K562 (cell line): ENCODE measurements around the gene ABT1. TPM values are rescaled to one million over a fixed set of nuclear protein-coding genes. Genes with fewer than 3 reads are reported as not detected.

Experiments
- ATAC-seq: fragments of 200-7000 bp; cut with Tn5 transposase; 3 replicates; pipeline ENCODE4 v1.9.1; 2020; ENCODE audit warnings: moderate library complexity
- BruUV-seq: library from RNA; stranded (reverse); fragments of 400-500 nt; replicated peaks from 2 replicates; lab custom pipeline; 2021; lab: Mats Ljungman, UMichigan
- CTCF ChIA-PET: fragments of 300-600 bp; formaldehyde crosslinking; extraction: SDS; loops from one replicate; lab custom pipeline; 2021; ENCODE audit warnings: low intra/inter-chr PET ratio; lab: Yijun Ruan, JAX
- POLR2A ChIA-PET: fragments of 300-600, 350-650 bp; sonication (Branson Sonifier 250); formaldehyde crosslinking; extraction: SDS; loops from one replicate; lab custom pipeline; 2021; ENCODE audit warnings: antibody characterized with exemption, inconsistent platforms; lab: Yijun Ruan, JAX
- DNase-seq, 4 experiments: peaks; one replicate each; pipeline versions ENCODE4 v3.0.0 to v3.0.0-alpha.2; 2011 to 2018; ENCODE audit warnings: low spot score in 3 of 4, mixed read lengths in 3 of 4; ENCODE audit errors: extremely low read depth in 1 of 4
- FAIRE-seq: peaks from 2 replicates; lab custom pipeline; 2011; peaks lifted over from hg19 to GRCh38; lab: Jason Lieb, UNC
- H2AFZ ChIP-seq: 2 replicates; pipeline ENCODE4 v1.6.0; 2011; ENCODE audit warnings: low read depth, low read length, control low read depth, inconsistent platforms
- H3K27ac ChIP-seq: fragments of 200-600 bp; 3 replicates; pipeline ENCODE4 v1.8.0; 2011; ENCODE audit warnings: low read depth, mild to moderate bottlenecking, control low read depth, inconsistent platforms, low read length, moderate library complexity, mixed read lengths; ENCODE audit errors: extremely low read depth
- H3K27me3 ChIP-seq, 2 experiments: fragments of 300-600 bp in 1 of 2; 2 replicates in 1 of 2; 3 replicates in 1 of 2; pipeline versions ENCODE4 v1.6.0 to v1.8.0; 2011; ENCODE audit warnings: inconsistent platforms in 2 of 2, low read length in 2 of 2, mild to moderate bottlenecking in 1 of 2, mixed read lengths in 1 of 2, moderate library complexity in 1 of 2; ENCODE audit not compliant: control insufficient read depth in 2 of 2, insufficient read depth in 2 of 2
- H3K36me3 ChIP-seq: fragments of 300-600 bp; 3 replicates; pipeline ENCODE4 v1.8.0; 2011; ENCODE audit warnings: mild to moderate bottlenecking, low read length, inconsistent platforms; ENCODE audit not compliant: control insufficient read depth, insufficient read depth
- H3K4me1 ChIP-seq, 2 experiments: fragments of 200-600 bp in 1 of 2; replicated peaks in 1 of 2; 2 replicates in 1 of 2; 3 replicates in 1 of 2; pipeline versions ENCODE4 v1.5.1 to v1.8.0; 2011; ENCODE audit warnings: inconsistent platforms in 2 of 2, low read length in 2 of 2, mild to moderate bottlenecking in 1 of 2, mixed read lengths in 1 of 2, moderate library complexity in 1 of 2; ENCODE audit not compliant: control insufficient read depth in 2 of 2, insufficient read depth in 2 of 2
- H3K4me2 ChIP-seq: 2 replicates; pipeline ENCODE4 v1.6.1; 2011; ENCODE audit warnings: low read length, control low read depth, inconsistent platforms, mixed read lengths; ENCODE audit not compliant: insufficient read depth
- H3K4me3 ChIP-seq: fragments of 200-600 bp; sonication (generic), shearing (Covaris generic); 2 replicates; pipeline ENCODE4 v1.5.1; 2016; ENCODE audit warnings: control low read depth, inconsistent platforms
- H3K79me2 ChIP-seq: fragments of 200-600 bp; 3 replicates; pipeline ENCODE4 v1.8.0; 2011; ENCODE audit warnings: low read length, inconsistent platforms; ENCODE audit not compliant: control insufficient read depth, insufficient read depth
- H3K9ac ChIP-seq, 2 experiments: 2 replicates each; pipeline versions ENCODE4 v1.6.0 to v1.6.1; 2011; ENCODE audit warnings: low read depth in 2 of 2, low read length in 2 of 2, control low read depth in 1 of 2, inconsistent platforms in 1 of 2, mild to moderate bottlenecking in 1 of 2, mixed read lengths in 1 of 2; ENCODE audit not compliant: insufficient read depth in 1 of 2
- H3K9me1 ChIP-seq: one replicate; pipeline ENCODE4 v1.6.0; 2011; ENCODE audit warnings: inconsistent platforms, mild to moderate bottlenecking, low read length, moderate library complexity; ENCODE audit not compliant: control insufficient read depth, insufficient read depth
- H3K9me3 ChIP-seq: replicated peaks from 2 replicates; pipeline ENCODE4 v1.5.1; 2011; ENCODE audit warnings: low read depth, low read length, inconsistent platforms; ENCODE audit not compliant: control insufficient read depth, insufficient read depth
- H4K20me1 ChIP-seq: replicated peaks from 2 replicates; pipeline ENCODE4 v1.6.1; 2011; ENCODE audit warnings: low read length, inconsistent platforms, mixed read lengths; ENCODE audit not compliant: control insufficient read depth, insufficient read depth
- ADNP ChIP-seq: fragments of 200-800 bp; sonication (Bioruptor generic); IDR thresholded peaks from 2 replicates; pipeline ENCODE4 v1.6.1; 2016; ENCODE audit warnings: missing genetic modification characterization, missing compliant biosample characterization
- FOXP1 ChIP-seq: sonication (generic); formaldehyde crosslinking; IDR thresholded peaks from 2 replicates; pipeline ENCODE4 v1.8.0; 2022; ENCODE audit warnings: mild to moderate bottlenecking, missing genetic modification reagents
- JUN ChIP-seq, 2 experiments: sonication (generic) in 1 of 2; formaldehyde crosslinking in 1 of 2; IDR thresholded peaks; 2 replicates each; pipeline versions ENCODE4 v1.6.1 to v1.8.0; 2012 to 2022; ENCODE audit warnings: borderline replicate concordance in 2 of 2, mild to moderate bottlenecking in 2 of 2, improper control_type of control experiment in 1 of 2, low read depth in 1 of 2, low read length in 1 of 2, missing genetic modification reagents in 1 of 2
- MAZ ChIP-seq, 2 experiments: fragments of 450-650 bp in 1 of 2; sonication (generic) in 1 of 2; formaldehyde crosslinking; IDR thresholded peaks in 1 of 2; conservative IDR thresholded peaks in 1 of 2; 2 replicates each; pipeline versions ENCODE4 v1.4.0 to v1.5.0; 2020; ENCODE audit warnings: mild to moderate bottlenecking in 1 of 2, missing genetic modification reagents in 1 of 2
- NCOR1 ChIP-seq: fragments of 450-650 bp; IDR thresholded peaks from 2 replicates; pipeline ENCODE4 v1.6.1; 2016; ENCODE audit warnings: mild to moderate bottlenecking, moderate library complexity
- RBM39 ChIP-seq: fragments of 200-400 bp; formaldehyde crosslinking; optimal IDR thresholded peaks from 2 replicates; pipeline ENCODE3; 2018; ENCODE audit warnings: low read depth, low read length
- RNF2 ChIP-seq: sonication (generic); IDR thresholded peaks from 2 replicates; pipeline ENCODE4 v1.6.1; 2016
- SMARCA5 ChIP-seq: fragments of 450-650 bp; IDR thresholded peaks from 2 replicates; pipeline ENCODE4 v1.6.1; 2016
- ZNF24 ChIP-seq: fragments of 450-650 bp; IDR thresholded peaks from 2 replicates; pipeline ENCODE4 v1.6.1; 2016
- ZNF282 ChIP-seq: sonication (generic); formaldehyde crosslinking; IDR thresholded peaks from 2 replicates; pipeline ENCODE4 v1.8.1; 2023; ENCODE audit warnings: missing genetic modification reagents
- WGBS: fragments of 100-300 bp; shearing (Covaris generic); methylation state at CpG from one replicate; pipeline ENCODE4 v1.1.6; 2016; ENCODE audit warnings: low coverage, mixed read lengths; ENCODE audit not compliant: insufficient coverage; ENCODE audit errors: missing lambda C conversion rate; 5-methylcytosine and 5-hydroxymethylcytosine counted together
- in situ Hi-C: fragments of 300-500 bp; cut with MboI; formaldehyde crosslinking; loops from 4 replicates; pipeline ENCODE4 v1.15.0; 2018; ENCODE audit warnings: inconsistent platforms, mixed read lengths
- intact Hi-C: fragments of 100-400 bp; cut with micrococcal nuclease; formaldehyde crosslinking; loops from 2 replicates; pipeline ENCODE4 v1.14.2; 2022
- polyA plus RNA-seq, 8 experiments: library from polyadenylated mRNA; depleted of rRNA in 4 of 8; stranded (reverse) in 5 of 8; unstranded in 3 of 8; fragments of >200 nt; fragmentation: Nextera tagmentation in 2 of 8; fragmentation: Illumina TruSeq in 1 of 8; extraction: Ambion mirVana in 2 of 8; extraction: Trizol in 1 of 8; gene quantifications; 2 replicates each; pipeline versions ENCODE4 v1.2.1 to v1.2.3, GENCODE V29; 2011 to 2014; ENCODE audit warnings: inconsistent platforms in 1 of 8, missing spikeins in 1 of 8
- total RNA-seq, 7 experiments: library from RNA; depleted of rRNA in 6 of 7; stranded (reverse); fragments of >200 nt in 6 of 7; fragmentation: Illumina TruSeq in 2 of 7; extraction: Trizol in 2 of 7; gene quantifications; 2 replicates each; pipeline versions ENCODE4 v1.2.1 to v1.2.3, GENCODE V29; 2011 to 2021; ENCODE audit warnings: low replicate concordance in 1 of 7
- TF ChIP-seq, protein P1 (sequence below): fragments of 250-450 bp; sonication (Bioruptor Pico); IDR thresholded peaks from 2 replicates; pipeline ENCODE4 v1.4.0; 2020
- TF ChIP-seq, protein P2 (sequence below): fragments of 450-650 bp; IDR thresholded peaks from 2 replicates; pipeline ENCODE4 v1.6.1; 2016; ENCODE audit warnings: missing biosample characterization, missing genetic modification characterization
- TF ChIP-seq, protein P3 (sequence below): sonication (generic); IDR thresholded peaks from 2 replicates; pipeline ENCODE4 v1.6.1; 2016
- TF ChIP-seq, protein P4 (sequence below): sonication (generic); formaldehyde crosslinking; IDR thresholded peaks from 2 replicates; pipeline ENCODE4 v1.5.0; 2020; ENCODE audit warnings: missing genetic modification reagents

ABT1 gene
- total and polyA plus RNA-seq, 9 of the 15 experiments (the other 6 are each of a cell fraction or from before 2014, with no cell fraction given), result 8.8 to 52.7 (median 40.7) TPM

DNA sequence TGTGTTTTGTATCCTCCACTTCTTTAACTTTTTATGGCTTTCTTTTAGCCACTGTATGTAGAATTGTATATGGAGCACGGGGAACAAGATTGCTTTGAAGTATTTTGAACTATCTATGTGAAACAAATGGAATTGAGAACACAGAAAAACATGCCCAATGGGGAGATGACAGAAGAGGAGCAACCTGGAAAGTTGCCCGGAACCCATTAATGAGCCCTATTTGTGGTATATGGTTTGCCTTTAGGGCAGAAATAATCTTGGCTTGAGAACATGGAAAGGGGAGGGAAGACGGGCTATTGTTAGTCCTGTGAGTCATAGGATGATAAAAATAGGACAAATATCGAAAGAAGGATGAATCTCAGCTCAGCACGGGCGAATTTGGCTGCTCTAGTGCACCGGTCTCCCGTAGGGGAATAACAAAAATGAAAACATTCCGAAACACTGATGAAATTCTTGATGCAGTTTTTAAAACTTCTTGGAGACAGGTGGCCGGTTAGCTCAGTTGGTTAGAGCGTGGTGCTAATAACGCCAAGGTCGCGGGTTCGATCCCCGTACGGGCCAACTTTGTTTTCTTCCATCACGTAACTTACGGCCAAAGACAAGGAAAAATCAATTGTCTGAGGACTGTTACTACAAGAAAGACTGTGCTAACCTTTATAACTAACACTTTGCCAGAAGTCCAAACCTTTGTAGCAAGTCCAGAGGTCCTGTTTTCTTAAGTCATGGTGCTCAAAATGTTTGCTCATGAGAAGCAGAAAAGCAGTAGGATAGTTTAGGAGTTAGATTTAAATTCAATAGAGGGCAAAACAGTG, 42.9 kb upstream of the ABT1 start:
- Histone ChIP-seq H2AFZ (peak overlapping the region; percentile 75), H3K27me3 (no peaks in the 10 kb centered on the region), H3K9me3 (no peaks in the 10 kb centered on the region), H3K4me1 (peaks cover 5 to 20% of the 10 kb centered on the region in 2 experiments; a peak in 4 of 5 replicates), H3K27ac (peak overlapping the region; percentile 74), H3K4me3 (peak overlapping the region; percentile 51), H3K9me1 (no peaks in the 10 kb centered on the region), H3K79me2 (no peaks in the 10 kb centered on the region), H3K9ac (peak overlapping the region; percentile 56 to 84; a peak in 3 of 4 replicates), H4K20me1 (no peaks in the 10 kb centered on the region; the same call in 1 of the 2 replicates), H3K36me3 (no peaks in the 10 kb centered on the region), H3K4me2 (peak overlapping the region; percentile 87)
- FAIRE-seq, result peak; percentile 82
- in situ Hi-C loops, result loop anchor here (25.0 kb wide), 1 partner anchor 367 kb away; a partner anchor contains a TSS
- BruUV-seq, result TSS peak; percentile 81
- peak; percentile 66 for ATAC-seq
- CTCF ChIA-PET, result no interaction called here
- 0% methylated on average over 19 of the region's 19 CpGs for WGBS
- POLR2A ChIA-PET, result interaction anchor here (0.5 to 6.8 kb wide), 17 partner anchors 10 to 579 kb away, joined by 3 to 70 read pairs (median 4); partner anchors contain the start of gene HMGN4
- intact Hi-C loops, result loop anchor here (1.0 to 10.0 kb wide), 7 partner anchors 17 to 1131 kb away; partner anchors contain the start of gene ZNF184
- peak; percentile 62 to 93 (median 72) for DNase-seq
- TF ChIP-seq, protein P1, sequence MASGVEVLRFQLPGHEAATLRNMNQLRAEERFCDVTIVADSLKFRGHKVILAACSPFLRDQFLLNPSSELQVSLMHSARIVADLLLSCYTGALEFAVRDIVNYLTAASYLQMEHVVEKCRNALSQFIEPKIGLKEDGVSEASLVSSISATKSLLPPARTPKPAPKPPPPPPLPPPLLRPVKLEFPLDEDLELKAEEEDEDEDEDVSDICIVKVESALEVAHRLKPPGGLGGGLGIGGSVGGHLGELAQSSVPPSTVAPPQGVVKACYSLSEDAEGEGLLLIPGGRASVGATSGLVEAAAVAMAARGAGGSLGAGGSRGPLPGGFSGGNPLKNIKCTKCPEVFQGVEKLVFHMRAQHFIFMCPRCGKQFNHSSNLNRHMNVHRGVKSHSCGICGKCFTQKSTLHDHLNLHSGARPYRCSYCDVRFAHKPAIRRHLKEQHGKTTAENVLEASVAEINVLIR (CRISPR knock-in tag), result peak; percentile 10; the same call in 1 of the 2 replicates
- TF ChIP-seq NCOR1, result peak; percentile 30; the same call in 1 of the 2 replicates
- no peak for TF ChIP-seq ZNF282 (CRISPR knock-in tag)
- TF ChIP-seq JUN (IDR thresholded peaks at IDR 0.05; ENCODE audit: borderline replicate concordance, low read depth, low read length), result no peak
- no peak for TF ChIP-seq JUN (CRISPR knock-in tag; IDR thresholded peaks at IDR 0.05; ENCODE audit: borderline replicate concordance)
- TF ChIP-seq SMARCA5, result 0 out of 2 replicates have a peak, but pooled peaks have one; percentile 12
- 0 out of 2 replicates have a peak, but pooled peaks have one; percentile 12 for TF ChIP-seq FOXP1
- TF ChIP-seq RBM39, result peak; percentile 94
- TF ChIP-seq ZNF24, result peak; percentile 78; the same call in 1 of the 2 replicates
- TF ChIP-seq, protein P2, sequence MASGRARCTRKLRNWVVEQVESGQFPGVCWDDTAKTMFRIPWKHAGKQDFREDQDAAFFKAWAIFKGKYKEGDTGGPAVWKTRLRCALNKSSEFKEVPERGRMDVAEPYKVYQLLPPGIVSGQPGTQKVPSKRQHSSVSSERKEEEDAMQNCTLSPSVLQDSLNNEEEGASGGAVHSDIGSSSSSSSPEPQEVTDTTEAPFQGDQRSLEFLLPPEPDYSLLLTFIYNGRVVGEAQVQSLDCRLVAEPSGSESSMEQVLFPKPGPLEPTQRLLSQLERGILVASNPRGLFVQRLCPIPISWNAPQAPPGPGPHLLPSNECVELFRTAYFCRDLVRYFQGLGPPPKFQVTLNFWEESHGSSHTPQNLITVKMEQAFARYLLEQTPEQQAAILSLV, result no peak
- peak in 1 of 2 experiments; percentile 46; a peak in 2 of 4 replicates for TF ChIP-seq MAZ (CRISPR knock-in tag; conservative IDR thresholded peaks at IDR 0.05 in 1 of 2, IDR thresholded peaks at IDR 0.05 in 1 of 2)
- peak; percentile 88 for TF ChIP-seq ADNP
- TF ChIP-seq, protein P3, sequence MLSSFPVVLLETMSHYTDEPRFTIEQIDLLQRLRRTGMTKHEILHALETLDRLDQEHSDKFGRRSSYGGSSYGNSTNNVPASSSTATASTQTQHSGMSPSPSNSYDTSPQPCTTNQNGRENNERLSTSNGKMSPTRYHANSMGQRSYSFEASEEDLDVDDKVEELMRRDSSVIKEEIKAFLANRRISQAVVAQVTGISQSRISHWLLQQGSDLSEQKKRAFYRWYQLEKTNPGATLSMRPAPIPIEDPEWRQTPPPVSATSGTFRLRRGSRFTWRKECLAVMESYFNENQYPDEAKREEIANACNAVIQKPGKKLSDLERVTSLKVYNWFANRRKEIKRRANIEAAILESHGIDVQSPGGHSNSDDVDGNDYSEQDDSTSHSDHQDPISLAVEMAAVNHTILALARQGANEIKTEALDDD, result peak; percentile 99
- TF ChIP-seq RNF2, result peak; percentile 79; the same call in 1 of the 2 replicates
- TF ChIP-seq, protein P4, sequence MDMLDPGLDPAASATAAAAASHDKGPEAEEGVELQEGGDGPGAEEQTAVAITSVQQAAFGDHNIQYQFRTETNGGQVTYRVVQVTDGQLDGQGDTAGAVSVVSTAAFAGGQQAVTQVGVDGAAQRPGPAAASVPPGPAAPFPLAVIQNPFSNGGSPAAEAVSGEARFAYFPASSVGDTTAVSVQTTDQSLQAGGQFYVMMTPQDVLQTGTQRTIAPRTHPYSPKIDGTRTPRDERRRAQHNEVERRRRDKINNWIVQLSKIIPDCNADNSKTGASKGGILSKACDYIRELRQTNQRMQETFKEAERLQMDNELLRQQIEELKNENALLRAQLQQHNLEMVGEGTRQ (CRISPR knock-in tag), result no peak
